H9 (cell line): ENCODE results near the gene MLYCD. TPM values are rescaled to one million over a fixed set of nuclear protein-coding genes. Genes with fewer than 3 reads are reported as not detected.
A peak's percentile ranks its signal among the peaks of the same experiment; 100 is the strongest.

Experiments used
- DNase-seq: peaks from one replicate; pipeline ENCODE4 v3.0.0-alpha.2; 2017
- H2AFZ ChIP-seq: one replicate; pipeline ENCODE4 v1.6.1; 2013; ENCODE audit warnings: mild to moderate bottlenecking, low read length, control low read depth, moderate library complexity
- H2AK5ac ChIP-seq: 2 replicates; pipeline ENCODE4 v1.6.1; 2013; ENCODE audit warnings: low read length, control low read depth, mixed read lengths; ENCODE audit not compliant: insufficient read length
- H2BK120ac ChIP-seq: one replicate; pipeline ENCODE4 v1.6.1; 2013; ENCODE audit warnings: low read depth, mild to moderate bottlenecking, low read length, control low read depth, inconsistent platforms; ENCODE audit not compliant: poor library complexity, severe bottlenecking
- H2BK12ac ChIP-seq: 2 replicates; pipeline ENCODE4 v1.6.1; 2013; ENCODE audit warnings: low read length, control low read depth, mixed read lengths, low read depth; ENCODE audit not compliant: insufficient read length
- H2BK15ac ChIP-seq: 2 replicates; pipeline ENCODE4 v1.6.1; 2013; ENCODE audit warnings: low read depth, low read length, control low read depth
- H2BK20ac ChIP-seq: one replicate; pipeline ENCODE4 v1.6.1; 2013; ENCODE audit warnings: low read depth, mild to moderate bottlenecking, low read length, control low read depth, inconsistent platforms; ENCODE audit not compliant: poor library complexity, severe bottlenecking
- H2BK5ac ChIP-seq: 2 replicates; pipeline ENCODE4 v1.6.1; 2013; ENCODE audit warnings: low read length, control low read depth, mixed read lengths; ENCODE audit not compliant: insufficient read length
- H3K14ac ChIP-seq: 2 replicates; pipeline ENCODE4 v1.6.1; 2013; ENCODE audit warnings: low read length, control low read depth; ENCODE audit not compliant: insufficient read depth
- H3K18ac ChIP-seq: 2 replicates; pipeline ENCODE4 v1.6.1; 2013; ENCODE audit warnings: low read depth, mild to moderate bottlenecking, mixed read lengths, low read length, control low read depth; ENCODE audit not compliant: insufficient read length
- H3K23ac ChIP-seq: 2 replicates; pipeline ENCODE4 v1.6.1; 2013; ENCODE audit warnings: low read length, control low read depth, mixed read lengths, low read depth; ENCODE audit not compliant: insufficient read length
- H3K23me2 ChIP-seq: 2 replicates; pipeline ENCODE4 v1.6.1; 2013; ENCODE audit warnings: low read depth, mild to moderate bottlenecking, mixed read lengths, low read length, control low read depth; ENCODE audit not compliant: insufficient read length, poor library complexity, severe bottlenecking
- H3K27ac ChIP-seq: 2 replicates; pipeline ENCODE4 v1.5.1; 2013; ENCODE audit warnings: low read length, control low read depth, mixed read lengths, low read depth; ENCODE audit not compliant: insufficient read length
- H3K27me3 ChIP-seq: 2 replicates; pipeline ENCODE4 v1.6.1; 2013; ENCODE audit warnings: low read length, control low read depth, inconsistent platforms; ENCODE audit not compliant: insufficient read depth
- H3K4ac ChIP-seq: 2 replicates; pipeline ENCODE4 v1.6.1; 2013; ENCODE audit warnings: low read depth, mild to moderate bottlenecking, control low read depth, inconsistent platforms, low read length, moderate library complexity
- H3K4me1 ChIP-seq: 2 replicates; pipeline ENCODE4 v1.6.1; 2013; ENCODE audit warnings: low read length, control low read depth, inconsistent platforms; ENCODE audit not compliant: insufficient read depth
- H3K4me2 ChIP-seq: 2 replicates; pipeline ENCODE4 v1.6.1; 2013; ENCODE audit warnings: low read length, control low read depth, mixed read lengths; ENCODE audit not compliant: insufficient read length, insufficient read depth
- H3K56ac ChIP-seq: 2 replicates; pipeline ENCODE4 v1.6.1; 2013; ENCODE audit warnings: low read depth, mild to moderate bottlenecking, mixed read lengths, low read length, control low read depth; ENCODE audit not compliant: insufficient read length
- H3K79me1 ChIP-seq: 2 replicates; pipeline ENCODE4 v1.6.1; 2013; ENCODE audit warnings: low read depth, mild to moderate bottlenecking, moderate library complexity, low read length, control low read depth, inconsistent platforms; ENCODE audit not compliant: insufficient read depth, poor library complexity, severe bottlenecking
- H3K79me2 ChIP-seq: 2 replicates; pipeline ENCODE4 v1.6.1; 2013; ENCODE audit warnings: low read length, control low read depth, inconsistent platforms; ENCODE audit not compliant: insufficient read depth
- H3K9ac ChIP-seq: 2 replicates; pipeline ENCODE4 v1.6.1; 2013; ENCODE audit warnings: low read length, control low read depth, mixed read lengths; ENCODE audit not compliant: insufficient read length; ENCODE audit errors: extremely low read depth
- H3K9me3 ChIP-seq: one replicate; pipeline ENCODE4 v1.6.1; 2013; ENCODE audit warnings: low read depth, low read length, inconsistent platforms; ENCODE audit not compliant: control insufficient read depth
- H3T11ph ChIP-seq: one replicate; pipeline ENCODE4 v1.6.1; 2013; ENCODE audit warnings: mild to moderate bottlenecking, low read length, control low read depth, inconsistent platforms
- H4K20me1 ChIP-seq: one replicate; pipeline ENCODE4 v1.6.1; 2013; ENCODE audit not compliant: control insufficient read depth, insufficient read length, insufficient read depth
- H4K5ac ChIP-seq: 2 replicates; pipeline ENCODE4 v1.6.1; 2013; ENCODE audit warnings: low read depth, mild to moderate bottlenecking, mixed read lengths, low read length, control low read depth; ENCODE audit not compliant: insufficient read length
- H4K8ac ChIP-seq: replicated peaks from 2 replicates; pipeline ENCODE4 v1.6.1; 2013; ENCODE audit warnings: low read length, control low read depth, mixed read lengths, low read depth; ENCODE audit not compliant: insufficient read length
- H4K91ac ChIP-seq: 2 replicates; pipeline ENCODE4 v1.6.1; 2013; ENCODE audit warnings: low read depth, mild to moderate bottlenecking, moderate library complexity, mixed read lengths, low read length, control low read depth; ENCODE audit not compliant: insufficient read length
- H3K27ac Mint-ChIP-seq, 3 experiments: 2 replicates in 2 of 3; 3 replicates in 1 of 3; pipeline ENCODE4 v1.8.0; 2020 to 2021; ENCODE audit warnings: mixed read lengths in 3 of 3, mild to moderate bottlenecking in 1 of 3, moderate library complexity in 1 of 3
- H3K27me3 Mint-ChIP-seq: 2 replicates; pipeline ENCODE4 v1.8.0; 2021; ENCODE audit warnings: low read depth, mild to moderate bottlenecking, moderate library complexity, mixed read lengths
- H3K36me3 Mint-ChIP-seq, 3 experiments: 2 replicates in 2 of 3; 3 replicates in 1 of 3; pipeline ENCODE4 v1.8.0; 2020 to 2021; ENCODE audit warnings: low read depth in 3 of 3, mixed read lengths in 3 of 3; ENCODE audit not compliant: insufficient read depth in 1 of 3
- H3K4me1 Mint-ChIP-seq, 2 experiments: 2 replicates each; pipeline ENCODE4 v1.8.0; 2020; ENCODE audit warnings: mixed read lengths in 2 of 2
- H3K4me3 Mint-ChIP-seq, 2 experiments: 2 replicates in 1 of 2; 3 replicates in 1 of 2; pipeline ENCODE4 v1.8.0; 2020 to 2021; ENCODE audit warnings: mild to moderate bottlenecking in 2 of 2, mixed read lengths in 2 of 2, moderate library complexity in 1 of 2
- H3K9me3 Mint-ChIP-seq, 2 experiments: 2 replicates in 1 of 2; 3 replicates in 1 of 2; pipeline ENCODE4 v1.8.0; 2020; ENCODE audit warnings: mild to moderate bottlenecking in 2 of 2, mixed read lengths in 2 of 2, moderate library complexity in 1 of 2
- WGBS: extraction: QIAGEN DNeasy Blood & Tissue Kit; methylation state at CpG from one replicate; pipeline ENCODE4 v1.1.7; 2013; ENCODE audit warnings: missing lambda C conversion rate, low lambda C conversion rate, mixed read lengths; ENCODE audit not compliant: insufficient read length; ENCODE audit errors: extremely low coverage; 5-methylcytosine and 5-hydroxymethylcytosine counted together
- total RNA-seq: library from RNA; stranded (reverse); gene quantifications from 2 replicates; pipeline ENCODE4 v1.2.1, GENCODE V29; 2021
- TF ChIP-seq, protein P1 (sequence below): fragments of 200-600 bp; sonication (generic); conservative IDR thresholded peaks from 3 replicates; pipeline ENCODE4 v1.8.0; 2021; ENCODE audit warnings: antibody characterized with exemption, mild to moderate bottlenecking

The MLYCD gene
- total RNA-seq, 1 experiment from 2014 or later = 7.1 TPM

DNA sequence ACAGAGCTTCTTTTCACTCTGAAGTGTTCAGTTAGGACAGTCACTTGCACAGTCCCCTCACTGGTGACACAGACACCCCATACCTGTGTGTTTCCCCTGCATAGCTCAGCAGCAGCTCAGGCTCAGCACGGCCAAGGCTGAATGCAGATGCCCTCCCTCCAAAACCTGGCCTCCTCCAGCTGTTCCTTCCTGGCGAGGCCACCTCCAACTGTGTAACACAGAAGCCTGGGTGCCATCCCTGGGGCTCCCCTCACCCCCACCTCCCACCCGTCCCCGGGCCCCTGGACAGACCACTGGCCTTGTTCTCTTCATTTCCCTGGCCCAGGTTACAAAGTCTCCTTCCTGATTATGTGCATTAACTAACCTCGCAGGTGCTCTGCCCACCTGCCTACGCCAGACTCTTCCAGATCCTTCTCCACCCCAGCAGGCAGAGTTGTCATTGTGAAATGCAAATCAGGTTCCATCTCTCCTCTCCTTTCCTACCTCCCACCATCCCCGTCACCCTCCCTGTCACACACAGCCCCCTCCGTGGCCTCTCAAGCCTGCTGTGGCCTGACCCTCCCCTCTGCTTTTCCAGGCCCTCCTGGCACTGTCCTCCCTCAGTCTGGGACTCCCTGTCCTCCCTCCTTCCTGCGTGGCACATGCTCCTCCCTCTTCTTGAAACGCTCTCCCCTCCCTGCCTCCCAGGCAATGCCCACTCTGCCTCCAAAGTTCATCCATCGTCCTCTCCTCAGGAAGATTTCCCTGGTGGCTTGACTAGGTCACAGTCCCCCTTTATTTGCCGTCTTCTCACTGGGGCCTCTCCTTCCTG is 26.4 kb downstream of the MLYCD start:
- Histone ChIP-seq H3K9ac (no peak overlapping the region), H3K4ac (no peak overlapping the region), H4K20me1 (no peaks in the 10 kb centered on the region), H3K14ac (no peak overlapping the region), H3K18ac (no peak overlapping the region), H2AFZ (no peak overlapping the region), H3K79me2 (no peaks in the 10 kb centered on the region), H4K8ac (no peak overlapping the region), H3K4me1 (no peaks in the 10 kb centered on the region), H2BK12ac (no peak overlapping the region), H3K23ac (no peak overlapping the region), H3K4me2 (no peak overlapping the region), H4K5ac (no peak overlapping the region), H3K27ac (no peak overlapping the region), H2BK20ac (no peak overlapping the region), H4K91ac (no peak overlapping the region), H3K23me2 (peaks cover 4% of the 10 kb centered on the region), H3K27me3 (no peaks in the 10 kb centered on the region), H2BK5ac (no peak overlapping the region), H3K9me3 (no peaks in the 10 kb centered on the region), H3K79me1 (no peaks in the 10 kb centered on the region), H3K56ac (no peak overlapping the region), H2BK120ac (no peak overlapping the region), H3T11ph (no peak overlapping the region), H2BK15ac (no peak overlapping the region), H2AK5ac (no peak overlapping the region)
- no peak for DNase-seq
- H3K27ac Mint-ChIP-seq = peak overlapping the region in 2 of 3 experiments; percentile 70 to 93; a peak in 2 of 7 replicates
- peaks cover 7 to 14% (median 13%) of the 10 kb centered on the region in 3 experiments; a peak in 6 of 7 replicates for H3K36me3 Mint-ChIP-seq
- H3K9me3 Mint-ChIP-seq = no peaks in the 10 kb centered on the region
- TF ChIP-seq, protein P1, sequence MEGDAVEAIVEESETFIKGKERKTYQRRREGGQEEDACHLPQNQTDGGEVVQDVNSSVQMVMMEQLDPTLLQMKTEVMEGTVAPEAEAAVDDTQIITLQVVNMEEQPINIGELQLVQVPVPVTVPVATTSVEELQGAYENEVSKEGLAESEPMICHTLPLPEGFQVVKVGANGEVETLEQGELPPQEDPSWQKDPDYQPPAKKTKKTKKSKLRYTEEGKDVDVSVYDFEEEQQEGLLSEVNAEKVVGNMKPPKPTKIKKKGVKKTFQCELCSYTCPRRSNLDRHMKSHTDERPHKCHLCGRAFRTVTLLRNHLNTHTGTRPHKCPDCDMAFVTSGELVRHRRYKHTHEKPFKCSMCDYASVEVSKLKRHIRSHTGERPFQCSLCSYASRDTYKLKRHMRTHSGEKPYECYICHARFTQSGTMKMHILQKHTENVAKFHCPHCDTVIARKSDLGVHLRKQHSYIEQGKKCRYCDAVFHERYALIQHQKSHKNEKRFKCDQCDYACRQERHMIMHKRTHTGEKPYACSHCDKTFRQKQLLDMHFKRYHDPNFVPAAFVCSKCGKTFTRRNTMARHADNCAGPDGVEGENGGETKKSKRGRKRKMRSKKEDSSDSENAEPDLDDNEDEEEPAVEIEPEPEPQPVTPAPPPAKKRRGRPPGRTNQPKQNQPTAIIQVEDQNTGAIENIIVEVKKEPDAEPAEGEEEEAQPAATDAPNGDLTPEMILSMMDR = no peak
- peaks cover 16 to 30% of the 10 kb centered on the region in 2 experiments for H3K4me1 Mint-ChIP-seq
- no peak overlapping the region for H3K4me3 Mint-ChIP-seq
- H3K27me3 Mint-ChIP-seq = peaks cover 2% of the 10 kb centered on the region; the same call in 1 of the 2 replicates
- no CpG with 5 or more reads among the region's 12 CpGs for WGBS
